ENCODE measurements around the gene LRRC10.
"Not testable (repeated sequence)": the region's sequence is repeated elsewhere in the genome, so short reads cannot be mapped to it uniquely, and the experiment has no call there.

The LRRC10 gene

DNA sequence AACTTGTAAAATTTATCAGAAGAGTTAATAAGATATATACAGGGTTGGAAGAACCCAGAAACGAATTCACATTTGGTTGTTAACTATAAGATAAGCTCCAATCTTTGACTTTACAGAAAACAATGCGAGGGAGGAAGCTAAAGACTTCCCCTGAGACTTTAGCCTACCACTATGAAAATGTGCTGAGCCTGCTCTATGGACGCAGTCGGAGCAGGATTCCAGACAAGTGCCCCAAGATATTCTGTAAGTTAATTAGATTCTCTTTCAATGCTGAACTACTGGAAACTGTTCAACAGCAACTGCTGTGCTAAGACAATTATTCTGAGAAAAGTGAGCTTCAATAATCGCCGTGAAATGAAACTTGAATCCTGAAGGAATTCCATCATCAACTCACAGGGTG lies 8.3 kb upstream of the LRRC10 start:
- peak; percentile 39 for DNase-seq (ENCODE audit: low read depth)

DNA sequence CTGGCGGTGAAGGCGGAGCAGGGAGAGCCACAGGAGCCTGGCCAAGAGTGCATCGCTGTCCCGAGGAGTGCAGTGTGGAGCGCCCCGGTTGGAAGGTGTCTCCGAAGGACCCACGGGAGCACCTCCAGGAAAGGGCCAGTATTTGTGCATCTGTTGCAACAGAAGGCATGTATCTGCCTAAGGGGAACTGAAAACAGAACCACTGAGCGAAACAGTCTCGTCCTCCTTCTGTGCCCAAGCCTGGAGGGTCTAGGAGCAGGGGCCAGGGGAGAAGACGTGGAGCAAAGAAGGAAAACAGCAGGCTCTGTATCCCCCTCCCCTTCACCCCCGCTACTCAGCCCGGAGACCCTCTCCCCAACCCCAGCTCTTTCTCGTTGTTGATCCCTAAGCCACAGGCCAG lies 5.3 kb upstream of the LRRC10 start:
- DNase-seq (ENCODE audit: low read depth) = no peak

GRCh38 chr12:69613351-69613750 lies 2.6 kb upstream of the LRRC10 start:
- no peak for DNase-seq (ENCODE audit: low read depth)

DNA sequence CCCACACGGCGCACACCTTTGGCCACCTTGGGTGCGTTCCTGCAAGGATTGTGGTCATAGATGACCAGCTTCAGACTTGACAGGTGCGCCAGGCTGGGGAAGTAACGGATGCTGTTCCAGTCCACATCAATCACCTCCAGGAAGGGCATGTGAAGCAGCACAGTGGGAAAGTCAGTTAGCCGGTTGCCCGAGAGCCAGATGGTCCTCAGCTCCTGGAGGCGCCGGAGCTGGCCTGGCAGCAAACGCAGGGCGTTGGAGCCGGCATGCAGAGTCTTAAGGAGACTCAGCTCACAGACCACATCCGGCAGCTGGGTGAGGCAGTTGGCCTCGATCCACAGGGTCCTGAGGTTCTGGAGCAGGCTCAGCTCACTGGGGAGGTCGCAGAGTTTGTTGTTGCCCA lies 581 bp downstream of the LRRC10 start:
- DNase-seq (ENCODE audit: low read depth) = no peak

DNA sequence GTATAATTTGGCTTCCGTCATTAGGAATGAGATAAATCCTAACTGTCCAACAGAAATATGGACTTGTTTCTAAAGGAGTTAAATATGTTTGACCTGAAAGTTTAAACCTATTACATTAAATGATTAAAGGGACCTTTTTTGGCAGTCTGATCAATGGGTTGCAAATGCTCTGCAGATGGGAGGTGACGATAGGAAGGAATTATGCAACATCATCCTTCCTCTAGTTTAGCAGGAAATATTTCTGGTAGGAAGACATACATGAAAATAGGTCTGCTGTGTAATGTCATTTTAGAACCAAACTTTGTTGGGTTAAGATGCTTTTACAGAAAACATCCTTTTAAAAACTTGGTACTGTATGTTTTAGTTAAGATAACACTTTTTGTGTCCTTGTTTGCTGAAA lies 2.6 kb downstream of the LRRC10 start:
- DNase-seq (ENCODE audit: low read depth) = no peak

DNA sequence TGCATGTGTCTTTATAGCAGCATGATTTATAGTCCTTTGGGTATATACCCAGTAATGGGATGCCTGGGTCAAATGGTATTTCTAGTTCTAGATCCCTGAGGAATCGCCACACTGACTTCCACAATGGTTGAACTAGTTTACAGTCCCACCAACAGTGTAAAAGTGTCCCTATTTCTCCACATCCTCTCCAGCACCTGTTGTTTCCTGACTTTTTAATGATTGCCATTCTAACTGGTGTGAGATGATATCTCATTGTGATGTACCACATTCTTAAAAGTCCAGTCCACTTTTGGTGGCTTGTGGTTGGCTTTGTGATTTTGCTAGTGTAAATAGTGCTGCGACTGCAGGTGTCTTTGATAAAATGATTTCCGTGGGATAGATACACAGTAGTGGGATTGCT lies 6.4 kb downstream of the LRRC10 start:
- not testable (repeated sequence) for DNase-seq (ENCODE audit: low read depth)

DNA sequence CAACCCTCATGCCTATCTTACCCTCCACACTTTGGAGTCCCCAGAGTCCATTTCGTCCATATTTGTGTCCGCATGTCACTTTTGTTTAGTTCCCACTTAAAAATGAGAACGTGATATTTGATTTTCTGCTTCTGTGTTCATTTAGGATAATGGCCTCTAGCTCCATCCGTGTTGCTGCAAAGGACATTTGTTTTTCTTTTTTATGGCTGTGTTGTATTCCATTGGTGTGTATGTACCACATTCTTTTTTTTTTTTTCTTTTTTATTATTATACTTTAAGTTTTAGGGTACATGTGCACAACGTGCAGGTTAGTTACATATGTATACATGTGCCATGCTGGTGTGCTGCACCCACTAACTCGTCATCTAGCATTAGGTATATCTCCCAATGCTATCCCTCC lies 7.2 kb downstream of the LRRC10 start:
- not testable (repeated sequence) for DNase-seq (ENCODE audit: low read depth)

- no peak for DNase-seq (ENCODE audit: low read depth)
These were observed 7.8 kb downstream of the LRRC10 start for GRCh38 chr12:69602954-69603353.

DNA sequence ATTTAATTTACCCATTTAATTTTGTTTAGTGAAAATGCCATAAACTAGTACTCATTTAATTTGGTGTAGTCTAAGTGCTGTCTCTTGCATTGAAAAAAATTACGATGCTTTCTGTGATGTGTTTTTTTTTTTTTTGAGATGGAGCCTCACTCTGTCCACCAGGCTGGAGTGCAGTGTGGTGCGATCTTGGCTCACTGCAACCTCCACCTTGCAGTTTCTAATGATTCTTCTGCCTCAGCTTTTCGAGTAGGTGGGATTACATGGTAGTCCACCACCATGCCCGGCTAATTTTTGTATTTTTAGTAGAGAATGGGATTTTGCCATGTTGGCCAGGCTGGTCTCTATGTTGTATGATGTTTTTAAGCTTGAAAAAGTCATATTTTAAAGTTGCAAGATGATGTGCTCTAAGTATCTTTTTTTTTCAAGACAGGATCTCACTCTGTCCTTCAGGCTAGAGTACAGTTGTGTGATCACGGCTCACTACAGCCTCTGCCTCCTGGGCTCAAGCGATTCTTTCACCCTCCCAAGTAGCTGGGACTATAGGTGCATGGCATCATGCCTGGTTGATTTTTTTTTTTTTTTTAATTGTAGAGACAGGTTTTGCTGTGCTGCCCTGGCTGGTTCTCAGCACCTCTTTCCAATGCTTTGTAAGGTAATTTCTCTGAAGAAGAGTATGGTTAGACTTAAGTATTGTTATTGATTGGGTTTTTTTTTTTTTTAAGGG lies 8.6 kb downstream of the LRRC10 start:
- no peak for DNase-seq (ENCODE audit: low read depth)

- no peak for DNase-seq (ENCODE audit: low read depth)
These were observed 9.9 kb downstream of the LRRC10 start for GRCh38 chr12:69600804-69601203.

GRCh38 chr12:69598174-69598753 lies 12.4 kb downstream of the LRRC10 start:
- DNase-seq (ENCODE audit: low read depth) = no peak

DNA sequence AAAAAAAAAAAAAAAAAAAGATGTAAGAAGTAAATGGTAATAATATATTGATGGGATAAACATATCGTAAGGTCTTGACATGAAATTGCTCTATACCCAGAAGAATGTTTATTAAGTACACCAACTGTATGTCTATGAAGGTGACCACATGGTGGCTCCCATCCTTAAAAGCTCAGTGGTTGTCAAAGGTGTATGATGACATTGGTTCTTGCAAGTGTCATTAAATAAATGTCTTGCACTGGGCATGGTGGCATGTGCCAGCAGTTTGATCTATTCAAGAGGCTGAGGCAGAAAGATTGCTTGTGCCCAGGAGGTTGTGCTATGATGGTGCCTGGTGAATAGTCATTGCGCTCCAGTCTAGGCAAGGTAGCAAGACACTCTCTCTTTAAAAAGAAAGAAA lies 15.0 kb downstream of the LRRC10 start:
- DNase-seq (ENCODE audit: low read depth) = no peak

DNA sequence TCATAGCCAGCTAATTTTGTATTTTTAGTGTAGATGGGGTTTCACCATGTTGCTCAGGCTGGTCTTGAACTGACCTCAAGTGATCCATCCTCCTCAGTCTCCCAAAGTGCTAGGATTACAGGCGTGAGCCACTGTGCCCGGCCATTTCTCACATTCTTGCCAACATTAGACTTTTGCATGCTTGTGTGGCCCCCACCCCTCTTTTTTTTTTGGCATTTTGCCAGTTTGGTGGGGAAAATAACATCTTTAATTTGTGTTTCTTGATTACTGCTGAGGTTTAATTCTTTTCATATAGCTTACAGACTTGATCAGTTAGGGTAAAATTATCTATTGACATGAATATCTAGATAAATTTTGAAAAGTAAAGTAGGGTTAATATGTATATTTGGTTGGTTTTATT lies 21.6 kb downstream of the LRRC10 start:
- no peak for DNase-seq (ENCODE audit: low read depth)

DNA sequence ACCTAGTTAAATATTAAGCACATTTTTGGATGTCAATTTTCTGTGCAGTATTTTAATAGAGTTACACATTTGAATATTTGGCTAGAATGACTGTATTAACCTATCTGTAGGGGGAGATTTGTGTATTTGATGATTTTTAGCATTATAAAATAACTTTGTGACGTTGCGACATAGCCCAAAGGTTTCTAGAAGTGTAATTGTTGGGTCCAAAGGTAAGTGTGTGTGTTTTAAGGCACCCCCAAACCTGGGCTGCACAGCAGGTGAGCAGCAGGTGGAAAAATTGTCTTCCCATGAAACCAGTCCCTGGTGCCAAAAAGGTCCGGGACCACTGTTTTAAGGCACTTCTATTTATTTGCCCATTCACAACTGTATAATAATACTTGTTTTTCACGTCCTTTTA lies 22.2 kb downstream of the LRRC10 start:
- DNase-seq (ENCODE audit: low read depth) = no peak

- DNase-seq (ENCODE audit: low read depth) = peak; percentile 92
These were observed 25.3 kb downstream of the LRRC10 start, which contains the start of gene CCT2 for GRCh38 chr12:69585189-69586062. Gene CCT2, plus strand, starts transcription at chr12:69585459. Its CDS starts 63 bp downstream, at chr12:69585522.

DNA sequence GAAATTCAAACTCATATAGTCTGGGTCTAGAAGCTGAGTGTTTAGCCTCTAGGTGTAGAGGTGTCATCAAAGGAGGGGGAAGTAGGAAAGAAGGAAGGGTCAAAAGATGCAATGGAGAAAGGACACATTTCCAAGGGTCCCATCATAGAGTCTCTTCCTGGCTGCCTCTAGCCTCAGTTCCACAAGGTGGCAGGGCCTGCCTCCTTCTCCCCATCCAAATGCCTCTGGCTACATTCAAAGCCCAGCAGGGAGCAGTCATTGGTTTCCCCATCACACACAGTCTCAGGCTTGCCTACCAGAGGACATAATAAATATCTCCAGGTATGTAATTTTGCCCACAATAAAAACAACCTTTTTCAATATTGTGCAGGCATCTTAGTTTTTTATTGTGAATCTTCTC lies 27.5 kb downstream of the LRRC10 start:
- DNase-seq (ENCODE audit: low read depth) = no peak

DNA sequence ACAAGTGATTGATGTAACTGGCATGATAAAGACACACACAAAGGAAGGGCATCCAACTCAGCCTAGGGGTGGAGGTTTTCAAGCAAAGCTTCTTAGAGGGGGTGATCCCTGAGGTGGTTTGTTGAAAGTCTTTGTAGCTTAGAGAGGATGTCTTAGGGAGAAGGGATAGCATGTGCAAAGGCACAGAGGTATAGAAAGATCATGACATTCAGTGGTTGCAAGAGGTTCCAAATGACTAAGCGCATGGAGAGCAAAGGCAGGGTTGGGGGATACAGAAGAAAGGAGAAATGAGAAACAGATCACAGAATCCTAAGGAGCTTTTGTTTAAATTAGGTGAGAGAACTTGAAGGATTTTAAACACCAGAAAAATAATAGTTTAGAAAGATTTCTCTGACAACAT lies 30.6 kb downstream of the LRRC10 start:
- no peak for DNase-seq (ENCODE audit: low read depth)

DNA sequence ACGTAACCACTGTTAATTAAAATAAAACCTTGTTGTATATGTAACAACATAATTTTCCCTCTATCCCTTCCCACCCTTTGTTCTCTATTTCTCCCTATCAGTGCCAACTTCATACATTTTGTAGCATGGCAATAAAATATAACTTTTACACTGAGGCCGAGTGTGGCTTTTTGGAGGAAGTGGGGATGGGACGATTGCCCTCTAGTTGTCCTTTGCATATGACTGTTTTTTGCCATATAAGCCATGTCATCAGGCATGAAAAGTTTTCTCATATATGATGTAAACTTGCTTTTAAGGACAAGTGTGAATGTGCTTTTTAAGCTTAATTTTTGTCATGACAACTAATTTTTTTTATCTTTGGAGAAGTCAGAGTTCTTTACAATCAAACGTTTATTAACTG lies 31.7 kb downstream of the LRRC10 start:
- DNase-seq (ENCODE audit: low read depth) = no peak

DNA sequence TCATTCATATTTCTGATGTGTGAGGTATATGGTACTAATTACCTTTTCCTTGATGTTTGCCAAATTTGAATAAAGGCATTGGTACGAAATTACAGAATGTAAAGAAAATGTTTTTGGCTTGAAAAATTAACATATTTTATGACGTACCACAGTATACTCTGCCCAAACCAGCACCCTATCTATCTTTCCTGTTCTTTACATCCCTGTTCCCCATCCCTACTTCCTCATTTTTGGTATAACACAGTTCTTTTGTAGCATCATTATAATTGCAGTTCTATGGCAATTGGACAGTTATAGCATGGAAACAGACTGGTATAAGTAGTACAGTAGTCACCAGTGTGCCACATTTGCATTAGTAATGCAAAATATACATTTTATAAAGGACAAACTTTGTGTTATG lies 32.4 kb downstream of the LRRC10 start:
- DNase-seq (ENCODE audit: low read depth) = no peak

GRCh38 chr12:69575346-69575745 lies 35.4 kb downstream of the LRRC10 start:
- DNase-seq (ENCODE audit: low read depth) = no peak

DNA sequence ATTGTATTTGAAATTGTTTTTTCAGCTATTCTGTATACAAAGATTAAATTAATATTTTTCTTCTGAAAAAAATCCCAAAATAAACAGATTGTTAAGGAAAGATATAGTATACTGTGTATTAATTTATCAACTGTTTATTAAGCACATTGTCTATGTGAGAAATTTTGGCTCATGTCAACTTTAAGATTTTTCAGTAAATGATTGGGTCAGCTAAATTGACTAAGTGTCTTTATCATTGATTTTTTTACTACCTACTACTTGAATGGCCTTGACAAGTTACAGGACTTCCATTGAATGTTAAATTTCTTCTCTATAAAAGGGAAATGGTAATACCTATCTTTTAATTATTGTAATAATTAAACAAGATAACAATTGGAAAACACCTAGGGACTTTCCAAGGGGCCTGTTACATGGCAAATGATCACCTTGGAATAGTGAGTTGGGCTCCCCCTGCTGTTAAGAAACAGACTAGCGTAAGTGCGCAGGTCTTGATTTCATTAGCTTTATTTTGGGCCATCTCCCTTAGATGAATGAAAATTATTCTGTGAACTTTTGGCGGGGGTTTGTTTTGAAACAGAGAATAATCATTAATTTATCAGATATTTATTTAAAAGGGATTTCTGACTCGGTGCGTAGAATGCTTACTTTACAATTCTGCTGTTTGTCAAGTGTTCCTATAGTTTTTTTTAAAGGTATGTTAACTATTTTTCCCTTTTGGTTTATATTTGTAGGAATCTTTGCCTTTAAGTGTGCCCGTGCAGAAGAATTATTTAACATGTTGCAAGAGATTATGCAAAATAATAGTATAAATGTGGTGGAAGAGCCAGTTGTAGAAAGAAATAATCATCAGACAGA lies 39.9 kb downstream of the LRRC10 start:
- DNase-seq (ENCODE audit: low read depth) = peak; percentile 69

DNA sequence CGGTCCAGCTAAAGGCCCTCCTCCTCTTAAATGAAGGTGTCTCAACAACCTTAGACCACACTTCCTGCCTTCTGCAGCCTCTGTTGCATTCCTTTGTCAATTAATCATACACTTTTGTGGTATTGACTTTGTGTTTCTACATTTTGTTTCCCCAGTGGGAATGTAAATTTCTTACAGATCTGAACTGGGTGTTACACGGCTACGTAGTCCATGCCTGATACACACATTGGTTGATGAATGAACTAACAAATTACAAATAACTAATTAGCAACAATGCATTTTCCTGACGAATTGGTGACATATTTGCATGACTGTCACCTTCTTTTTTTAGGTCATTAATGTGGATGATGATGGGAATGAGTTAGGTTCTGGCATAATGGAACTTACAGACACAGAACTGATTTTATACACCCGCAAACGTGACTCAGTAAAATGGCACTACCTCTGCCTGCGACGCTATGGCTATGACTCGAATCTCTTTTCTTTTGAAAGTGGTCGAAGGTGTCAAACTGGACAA lies 40.6 kb downstream of the LRRC10 start:
- peak; percentile 73 for DNase-seq (ENCODE audit: low read depth)

All from amniotic epithelial cell (primary cell).